MCF 10A (cell line): ENCODE measurements around the gene GOLGA8S. TPM values are rescaled to one million over a fixed set of nuclear protein-coding genes. Genes with fewer than 3 reads are reported as not detected.

Experiments
- BruUV-seq: library from RNA; stranded (reverse); fragments of 400-500 nt; replicated peaks from 2 replicates; lab custom pipeline; 2021; lab: Mats Ljungman, UMichigan
- CTCF ChIA-PET: fragments of 300-600 bp; sonication (Branson Sonifier 250); formaldehyde crosslinking; extraction: SDS; loops from one replicate; lab custom pipeline; 2021; ENCODE audit warnings: antibody characterized with exemption, inconsistent platforms; lab: Yijun Ruan, JAX
- POLR2A ChIA-PET: fragments of 300-600, 350-650 bp; sonication (Branson Sonifier 250); formaldehyde crosslinking; extraction: SDS; loops from one replicate; lab custom pipeline; 2020; ENCODE audit warnings: antibody characterized with exemption, inconsistent platforms; lab: Yijun Ruan, JAX
- DNase-seq: peaks from one replicate; pipeline ENCODE4 v3.0.0-alpha.2; 2018; ENCODE audit not compliant: unreplicated experiment
- H3K27ac Mint-ChIP-seq: one replicate; pipeline ENCODE4 v1.8.0; 2022; ENCODE audit warnings: mild to moderate bottlenecking, low read depth, mixed read lengths; ENCODE audit not compliant: unreplicated experiment
- H3K27me3 Mint-ChIP-seq: one replicate; pipeline ENCODE4 v1.8.0; 2022; ENCODE audit warnings: mixed read lengths; ENCODE audit not compliant: insufficient read depth, unreplicated experiment
- H3K36me3 Mint-ChIP-seq: one replicate; pipeline ENCODE4 v1.8.0; 2022; ENCODE audit warnings: mild to moderate bottlenecking, moderate library complexity, mixed read lengths; ENCODE audit not compliant: insufficient read depth, unreplicated experiment
- H3K4me1 Mint-ChIP-seq: one replicate; pipeline ENCODE4 v1.8.0; 2022; ENCODE audit warnings: mixed read lengths; ENCODE audit not compliant: insufficient read depth, unreplicated experiment
- H3K4me3 Mint-ChIP-seq: one replicate; pipeline ENCODE4 v1.8.0; 2022; ENCODE audit warnings: mild to moderate bottlenecking, moderate library complexity, mixed read lengths; ENCODE audit not compliant: unreplicated experiment
- H3K9me3 Mint-ChIP-seq: one replicate; pipeline ENCODE4 v1.8.0; 2022; ENCODE audit warnings: mixed read lengths; ENCODE audit not compliant: unreplicated experiment
- CTCF ChIP-seq: fragments of 200-600 bp; IDR thresholded peaks from one replicate; pipeline ENCODE4 v1.8.0; 2022; ENCODE audit warnings: antibody characterized with exemption, mild to moderate bottlenecking; ENCODE audit not compliant: unreplicated experiment
- intact Hi-C: fragments of 100-400 bp; cut with micrococcal nuclease; formaldehyde crosslinking; loops from 2 replicates; pipeline ENCODE4 v1.14.1; 2022
- total RNA-seq: library from RNA; stranded (reverse); gene quantifications from 2 replicates; pipeline ENCODE4 v1.2.3, GENCODE V29; 2022

The GOLGA8S gene
- total RNA-seq, 1 experiment from 2014 or later, result 0.16 TPM

- Mint-ChIP-seq H3K4me1 (no peaks in the 10 kb centered on the region), H3K36me3 (no peaks in the 10 kb centered on the region), H3K27ac (no peak overlapping the region), H3K4me3 (no peak overlapping the region), H3K27me3 (peaks cover 43% of the 10 kb centered on the region), H3K9me3 (no peaks in the 10 kb centered on the region)
- TF ChIP-seq CTCF, result no peak
- ChIA-PET POLR2A (no interaction called here), CTCF (interaction anchor here (0.6 kb wide), 1 partner anchor 689 kb away, joined by 3 read pairs; no protein-coding TSS in a partner anchor)
- intact Hi-C loops, result no loop called here
- BruUV-seq, result no TSS peak
- no peak for DNase-seq
Observed at GRCh38 chr15:23401627-23402026, 47.1 kb downstream of the GOLGA8S start.

- H3K27ac Mint-ChIP-seq, result no peak overlapping the region
- H3K4me1 Mint-ChIP-seq, result no peaks in the 10 kb centered on the region
- H3K27me3 Mint-ChIP-seq, result peaks cover 43% of the 10 kb centered on the region
- no peak overlapping the region for H3K4me3 Mint-ChIP-seq
- no peaks in the 10 kb centered on the region for H3K36me3 Mint-ChIP-seq
- TF ChIP-seq CTCF, result no peak
- H3K9me3 Mint-ChIP-seq, result no peaks in the 10 kb centered on the region
- no peak for DNase-seq
- no TSS peak for BruUV-seq
- ChIA-PET POLR2A (no interaction called here), CTCF (no interaction called here)
- intact Hi-C loops, result no loop called here
Observed at GRCh38 chr15:23402140-23402539, 47.6 kb downstream of the GOLGA8S start.

- intact Hi-C loops, result no loop called here
- no TSS peak for BruUV-seq
- H3K36me3 Mint-ChIP-seq, result no peaks in the 10 kb centered on the region
- no peak overlapping the region for H3K4me3 Mint-ChIP-seq
- CTCF ChIA-PET, result no interaction called here
- DNase-seq, result no peak
- POLR2A ChIA-PET, result no interaction called here
- no peaks in the 10 kb centered on the region for H3K9me3 Mint-ChIP-seq
- TF ChIP-seq CTCF, result no peak
- H3K27me3 Mint-ChIP-seq, result peaks cover 43% of the 10 kb centered on the region
- H3K4me1 Mint-ChIP-seq, result no peaks in the 10 kb centered on the region
- no peak overlapping the region for H3K27ac Mint-ChIP-seq
Observed at GRCh38 chr15:23402544-23402943, 48.0 kb downstream of the GOLGA8S start.

- ChIA-PET CTCF (interaction anchor here (0.6 to 0.7 kb wide), 2 partner anchors 36 to 449 kb away, joined by 3 read pairs; no protein-coding TSS in a partner anchor), POLR2A (interaction anchor here (0.6 kb wide), 1 partner anchor 44 kb away, joined by 3 read pairs; the partner anchor contains the start of gene GOLGA6L2)
- H3K4me3 Mint-ChIP-seq, result no peak overlapping the region
- intact Hi-C loops, result no loop called here
- TF ChIP-seq CTCF, result no peak
- no peak for DNase-seq
- peaks cover 43% of the 10 kb centered on the region for H3K27me3 Mint-ChIP-seq
- BruUV-seq, result no TSS peak
- no peak overlapping the region for H3K27ac Mint-ChIP-seq
- H3K36me3 Mint-ChIP-seq, result no peaks in the 10 kb centered on the region
- H3K9me3 Mint-ChIP-seq, result no peaks in the 10 kb centered on the region
- no peaks in the 10 kb centered on the region for H3K4me1 Mint-ChIP-seq
Observed at GRCh38 chr15:23403550-23403949, 49.0 kb downstream of the GOLGA8S start.
